LNCaP clone FGC (cell line): ENCODE measurements around the gene WDR86.

Source experiments
- DNase-seq: peaks from one replicate; pipeline ENCODE4 v3.0.0-alpha.2; 2011; ENCODE audit warnings: low read depth
- H3K4me3 ChIP-seq: 2 replicates; pipeline ENCODE4 v1.5.1; 2011; ENCODE audit warnings: mild to moderate bottlenecking, low read depth, low read length, control low read depth
- CTCF ChIP-seq: IDR thresholded peaks from 2 replicates; pipeline ENCODE4 v1.5.1; 2012; ENCODE audit warnings: mild to moderate bottlenecking; ENCODE audit not compliant: control insufficient read depth, insufficient read depth; ENCODE audit errors: extremely low read depth

Gene WDR86

GRCh38 chr7:151381348-151382078 lies 28.3 kb downstream of the WDR86 start:
- no peak for TF ChIP-seq CTCF
- no peak overlapping the region for H3K4me3 ChIP-seq
- no peak for DNase-seq

GRCh38 chr7:151381098-151381347 lies 28.8 kb downstream of the WDR86 start:
- no peak for DNase-seq
- no peak overlapping the region for H3K4me3 ChIP-seq
- no peak for TF ChIP-seq CTCF

GRCh38 chr7:151380199-151381097 lies 29.4 kb downstream of the WDR86 start:
- no peak for TF ChIP-seq CTCF

GRCh38 chr7:151379534-151380198 lies 30.2 kb downstream of the WDR86 start:
- no peak for TF ChIP-seq CTCF
- no peak overlapping the region for H3K4me3 ChIP-seq
- DNase-seq = no peak

More at GRCh38 chr7:151380199-151381097, 29.4 kb downstream of the WDR86 start:
- no peak overlapping the region for H3K4me3 ChIP-seq
- no peak for DNase-seq

GRCh38 chr7:151379193-151379520 lies 30.7 kb downstream of the WDR86 start:
- H3K4me3 ChIP-seq = no peak overlapping the region
- no peak for TF ChIP-seq CTCF
- DNase-seq = no peak

- H3K4me3 ChIP-seq = no peak overlapping the region
- no peak for TF ChIP-seq CTCF
- DNase-seq = no peak
Observed at GRCh38 chr7:151378496-151379192, 31.2 kb downstream of the WDR86 start.
